ENCODE results near the gene MAEL.

- TF ChIP-seq CTCF (IDR thresholded peaks at IDR 0.05) (peak in 1 of 4 experiments; percentile 15), POLR2A (IDR thresholded peaks at IDR 0.05) (no peak)
Measured at GRCh38 chr1:166975361-166976129, 13.5 kb upstream of the MAEL start, which contains the start of gene ILDR2.

All from prostate gland (tissue), 2 donors.